Hematopoietic multipotent progenitor cell treated with erythropoietin and hydrocortisone succinate and interleukin-3 and kit ligand, for 8 days (in vitro differentiated cells): Measurements from ENCODE around the gene TERB1.
"Not testable (repeated sequence)": the region's sequence is repeated elsewhere in the genome, so short reads cannot be mapped to it uniquely, and the experiment has no call there.

Experiments used
- DNase-seq: peaks from one replicate; pipeline ENCODE4 v3.0.0-alpha.2; 2015

Gene TERB1

DNA sequence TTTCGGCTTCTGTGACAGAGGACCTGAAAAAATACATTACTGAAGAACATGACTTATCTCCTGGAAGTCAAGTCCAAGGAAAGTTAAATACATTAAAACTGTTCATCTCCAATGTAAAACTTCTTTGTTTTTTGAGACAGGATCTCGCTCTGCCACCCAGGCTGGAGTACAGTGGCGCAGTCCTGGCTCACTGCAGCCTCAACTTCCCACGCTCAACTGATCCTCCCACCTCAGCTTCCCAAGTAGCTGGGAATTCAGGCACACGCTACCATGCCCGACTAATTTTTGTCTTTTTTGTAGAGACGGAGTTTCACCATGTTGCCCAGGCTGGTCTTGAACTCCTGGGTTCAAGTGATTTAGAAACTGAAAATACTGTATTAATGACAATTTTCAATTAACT lies 9.7 kb upstream of the TERB1 start:
- no peak for DNase-seq

DNA sequence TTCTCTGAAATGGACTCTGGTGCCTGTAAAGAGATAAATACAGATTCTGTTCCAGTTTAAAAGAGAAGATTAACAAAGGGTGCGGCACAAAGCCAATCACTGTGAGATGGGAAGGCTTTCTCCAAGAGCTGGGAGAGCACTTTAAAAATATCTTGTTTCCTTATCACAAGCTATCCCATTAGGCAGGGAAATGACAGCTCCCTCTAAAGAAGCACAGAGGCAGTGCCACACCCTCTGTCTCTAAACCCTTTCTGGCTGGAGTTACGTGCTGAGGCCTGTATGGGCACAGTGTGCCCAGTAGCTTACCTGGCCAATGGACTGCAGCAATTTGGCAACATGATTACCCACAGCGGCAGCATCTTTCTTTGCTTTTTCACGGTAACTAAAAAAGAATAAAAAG lies 9.0 kb upstream of the TERB1 start:
- no peak for DNase-seq

DNA sequence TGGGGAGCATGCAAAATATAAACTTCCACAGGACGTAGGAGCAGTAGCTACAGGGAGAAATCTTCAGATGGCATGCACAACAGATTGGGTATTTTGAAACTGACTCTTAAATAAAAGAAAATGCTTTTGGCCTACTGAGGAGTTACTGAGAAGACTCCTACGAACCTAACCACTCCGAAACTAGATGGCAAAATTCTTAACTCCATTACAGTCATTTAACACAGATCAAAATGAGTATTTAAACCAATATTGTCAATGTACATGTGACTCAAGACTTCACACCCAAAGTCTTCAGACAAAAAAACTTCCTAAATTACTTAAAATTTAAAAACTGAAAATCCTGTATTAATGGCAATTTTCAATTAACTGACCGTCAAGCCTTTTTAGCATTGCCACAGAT lies 8.4 kb upstream of the TERB1 start:
- DNase-seq = no peak

DNA sequence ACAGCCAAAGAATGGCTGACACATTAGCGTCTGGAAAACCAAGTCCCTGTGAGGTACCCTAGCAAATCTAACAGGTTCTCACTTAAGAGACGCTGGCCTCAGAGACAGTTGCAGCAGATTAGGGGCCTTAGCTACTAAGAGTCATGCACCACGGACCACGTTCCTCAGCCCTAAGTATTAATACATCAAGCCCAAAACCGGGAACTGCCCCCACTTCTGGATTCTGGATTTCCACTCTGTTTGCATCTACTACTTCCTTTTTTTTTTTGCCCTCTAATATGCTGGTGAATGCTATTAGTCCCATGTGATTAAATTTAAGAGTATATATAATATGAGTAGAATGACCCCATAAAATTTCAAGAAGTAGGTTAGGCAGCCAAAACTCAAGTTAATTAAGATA lies 775 bp upstream of the TERB1 start:
- DNase-seq = no peak

DNA sequence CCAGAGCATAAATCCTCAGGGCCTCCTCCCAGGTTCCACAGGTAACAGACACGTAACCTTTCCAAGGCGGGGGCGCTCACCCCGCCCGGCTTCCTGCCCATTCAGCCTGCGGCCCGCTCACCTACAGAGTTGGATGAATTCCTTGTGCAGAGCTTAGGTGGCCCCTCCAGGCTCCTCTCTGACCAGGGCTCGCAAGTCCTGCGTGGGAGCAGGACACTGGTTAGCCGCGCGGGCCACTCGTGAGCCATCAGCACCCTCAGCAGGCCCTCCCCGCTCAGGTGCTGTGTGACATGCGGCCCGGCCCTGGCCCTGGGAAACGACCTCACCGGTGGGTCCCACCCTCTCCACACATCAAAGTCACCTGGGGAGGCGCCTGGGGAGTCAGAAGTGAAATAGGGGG lies 528 bp downstream of the TERB1 start:
- DNase-seq = no peak

DNA sequence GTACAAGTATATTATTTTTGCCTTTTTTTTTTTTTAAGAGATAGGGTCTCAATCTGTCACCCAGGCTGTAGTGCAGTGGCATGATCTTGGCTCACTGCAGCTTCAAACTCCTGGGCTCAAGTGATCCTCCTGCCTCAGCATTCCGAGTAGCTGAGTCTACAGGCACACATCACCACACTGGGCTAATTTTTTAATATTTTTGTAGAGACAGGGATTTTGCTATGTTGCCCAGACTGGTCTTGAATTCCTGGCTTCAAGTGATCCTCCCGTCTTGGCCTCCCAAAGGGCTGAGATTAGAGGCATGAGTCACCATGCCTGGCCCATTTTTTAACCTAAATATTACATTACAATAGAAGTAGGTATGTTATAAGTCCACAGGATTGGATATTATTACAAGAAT lies 3.2 kb downstream of the TERB1 start:
- no peak for DNase-seq

DNA sequence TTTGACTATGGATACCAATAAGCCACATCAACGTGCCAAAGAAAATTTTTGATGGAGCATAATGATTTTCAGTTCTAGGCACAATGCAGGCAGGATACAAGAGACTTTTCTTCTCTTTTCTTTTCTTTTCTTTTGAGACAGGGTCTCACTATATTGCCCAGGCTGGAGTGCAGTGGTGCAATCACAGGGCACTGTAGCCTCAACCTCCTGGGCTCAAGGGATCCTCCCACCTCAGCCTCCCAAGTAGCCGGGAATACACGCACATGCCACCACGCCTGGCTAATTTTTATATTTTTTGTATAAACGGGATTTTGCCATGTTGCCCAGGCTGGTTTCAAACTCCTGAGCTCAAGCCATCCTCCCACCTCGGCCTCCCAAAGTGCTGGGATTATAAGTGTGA lies 7.4 kb downstream of the TERB1 start:
- not testable (repeated sequence) for DNase-seq

DNA sequence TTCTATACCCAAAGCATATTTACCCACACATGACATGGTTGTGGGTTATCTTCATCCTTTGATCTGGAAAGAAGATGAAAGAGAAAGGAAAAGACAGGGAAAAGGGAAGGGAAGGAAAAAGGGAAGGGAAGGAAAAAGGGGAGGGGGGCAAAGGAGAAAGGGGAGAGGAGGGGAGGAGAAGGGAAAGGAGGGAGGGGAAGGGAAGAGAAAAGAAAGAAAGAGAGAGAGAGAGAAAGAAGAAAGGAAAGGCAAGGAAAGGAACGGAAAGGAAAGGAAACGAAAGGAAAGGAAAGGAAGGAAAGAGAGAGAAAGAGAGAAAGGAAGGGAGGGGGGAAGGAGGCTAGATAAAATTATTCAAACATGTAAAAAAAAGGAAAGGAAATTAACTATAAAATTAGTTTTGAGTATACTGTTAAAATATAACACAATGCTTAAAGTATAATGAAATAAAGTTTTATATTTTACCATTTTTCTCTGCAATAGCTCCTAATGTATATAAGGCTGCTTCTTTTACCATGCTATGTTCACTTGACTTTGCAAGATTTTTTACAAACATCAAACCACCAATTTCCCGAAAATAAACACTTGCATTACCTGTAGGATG lies 11.2 kb downstream of the TERB1 start:
- DNase-seq = no peak

DNA sequence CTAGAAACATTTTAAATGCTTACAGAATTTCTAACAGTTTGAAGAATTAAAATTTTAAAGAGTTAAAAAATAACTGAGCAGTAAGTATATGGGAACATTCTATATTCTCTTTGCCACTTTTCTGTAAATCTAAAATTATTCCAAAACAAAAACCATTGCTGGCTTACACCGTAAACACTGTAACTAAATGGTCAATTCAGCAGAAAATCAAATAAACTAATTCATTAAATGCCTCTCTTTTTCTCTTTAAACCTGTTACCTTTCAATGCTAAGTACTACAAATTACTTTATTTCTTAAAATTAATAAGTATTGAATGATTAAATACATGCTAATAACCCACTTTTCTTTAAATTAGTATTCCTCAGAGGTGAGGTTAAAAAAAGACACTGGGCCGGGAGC lies 14.0 kb downstream of the TERB1 start:
- DNase-seq = no peak

DNA sequence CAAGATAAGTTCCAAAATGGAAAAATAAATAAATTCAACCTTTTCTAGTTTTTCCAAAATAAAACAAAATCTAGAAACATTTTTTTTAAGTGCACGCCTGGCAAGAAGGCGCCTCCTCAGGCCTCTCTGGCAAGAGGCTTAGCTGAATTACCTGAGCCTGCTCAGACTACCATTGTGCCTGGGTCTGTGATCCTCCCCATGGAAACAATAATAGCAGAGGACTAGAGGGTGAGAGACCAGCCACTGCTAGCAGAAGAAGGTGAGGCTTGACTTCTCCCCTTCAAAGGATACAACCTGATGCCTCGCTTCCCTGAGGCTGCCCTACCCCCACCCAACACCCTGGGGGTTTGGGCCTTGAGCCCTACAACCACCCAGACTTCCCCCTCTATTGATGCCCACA lies 14.8 kb downstream of the TERB1 start:
- DNase-seq = no peak

DNA sequence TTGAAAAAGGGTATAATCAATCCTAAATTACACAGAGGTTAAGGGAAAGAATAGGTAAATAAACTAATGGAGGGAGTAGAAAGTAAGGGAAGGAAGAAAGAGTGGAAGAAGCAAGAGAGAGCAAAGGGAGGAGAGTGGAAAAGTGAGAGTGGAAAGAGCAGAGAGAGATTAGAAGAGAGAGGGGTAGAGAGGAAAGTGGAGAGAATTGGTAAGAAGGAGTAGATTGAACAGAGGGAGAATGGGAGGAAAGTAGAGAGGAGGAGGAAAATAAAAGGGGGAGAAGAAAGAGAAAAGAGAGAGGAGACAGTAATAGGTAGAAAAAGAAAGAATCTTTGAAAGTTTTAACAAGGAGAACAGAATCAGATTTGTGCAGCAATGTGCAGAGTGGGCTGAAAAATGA lies 24.9 kb downstream of the TERB1 start:
- DNase-seq = no peak

DNA sequence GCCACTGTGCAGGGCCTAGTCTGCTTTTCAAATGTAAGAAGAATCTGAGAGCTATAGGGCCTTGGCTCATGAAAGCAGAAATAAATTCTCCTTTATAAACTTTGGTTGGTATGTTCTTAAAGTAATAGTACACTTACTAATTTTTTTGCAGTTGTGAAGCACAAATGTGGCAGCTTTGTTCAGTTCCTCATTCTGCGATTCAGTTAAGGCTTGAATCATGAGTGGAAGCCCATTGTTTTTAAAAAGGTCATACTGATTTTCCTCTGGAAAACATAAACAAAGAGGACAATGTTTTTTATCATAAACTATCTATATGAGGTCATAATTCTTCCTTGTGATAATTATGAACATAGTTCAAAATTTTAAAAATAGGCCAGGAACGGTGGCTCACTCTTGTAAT lies 26.4 kb downstream of the TERB1 start:
- DNase-seq = no peak

DNA sequence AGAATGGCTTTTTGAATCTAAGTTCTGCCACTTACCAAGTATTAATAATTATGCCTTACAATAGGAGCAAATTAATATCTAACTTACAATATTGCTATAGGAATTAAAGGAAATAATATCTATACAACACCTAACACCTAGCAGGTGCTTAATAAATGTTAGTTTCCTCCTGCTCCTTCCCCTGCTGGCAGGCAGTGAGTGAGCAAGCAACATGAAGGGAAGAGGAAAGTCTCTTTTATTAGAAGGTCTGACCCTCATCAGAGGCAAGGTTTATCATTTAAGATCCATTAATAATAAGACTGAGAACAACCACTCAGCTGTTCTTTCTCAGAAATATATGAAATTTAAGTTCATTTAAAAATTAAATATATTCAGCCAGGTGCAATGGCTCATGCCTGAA lies 43.3 kb downstream of the TERB1 start:
- no peak for DNase-seq

DNA sequence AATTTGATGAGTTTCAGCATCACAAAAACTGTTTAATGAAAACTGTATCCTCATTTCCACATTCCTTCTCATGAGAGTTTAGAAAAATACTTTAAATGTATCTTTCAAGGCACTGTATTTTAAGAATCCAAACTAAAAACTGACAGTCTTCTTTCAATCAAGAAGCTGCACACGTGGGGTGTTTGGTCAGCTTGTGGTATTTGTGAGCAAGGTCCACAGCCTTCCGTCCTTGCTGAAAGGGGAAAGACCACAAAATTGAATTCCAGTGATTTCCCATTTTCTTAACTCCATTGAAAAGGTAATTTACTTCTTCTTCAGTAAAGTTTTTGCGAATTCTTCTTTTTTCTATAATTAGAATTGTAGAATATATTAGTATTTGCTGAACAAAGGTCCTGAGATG lies 46.6 kb downstream of the TERB1 start:
- no peak for DNase-seq

DNA sequence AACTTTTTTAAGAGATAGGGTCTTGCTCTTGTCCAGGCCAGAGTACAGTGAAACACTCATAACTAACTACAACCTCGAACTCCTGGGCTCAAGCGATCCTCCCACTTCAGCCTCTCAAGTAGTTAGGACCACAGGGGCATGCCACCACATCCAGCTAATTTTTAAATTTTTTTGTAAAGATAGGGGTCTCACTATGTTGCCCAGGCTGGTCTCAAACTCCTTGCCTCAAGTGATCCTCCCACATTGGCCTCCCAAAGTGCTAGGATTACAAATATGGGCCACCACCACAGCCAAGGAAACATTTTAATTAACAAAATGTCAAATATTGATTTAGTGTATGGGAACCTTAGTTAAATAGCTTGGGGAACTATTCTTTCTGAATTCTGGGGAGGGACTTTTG lies 47.2 kb downstream of the TERB1 start:
- DNase-seq = no peak

DNA sequence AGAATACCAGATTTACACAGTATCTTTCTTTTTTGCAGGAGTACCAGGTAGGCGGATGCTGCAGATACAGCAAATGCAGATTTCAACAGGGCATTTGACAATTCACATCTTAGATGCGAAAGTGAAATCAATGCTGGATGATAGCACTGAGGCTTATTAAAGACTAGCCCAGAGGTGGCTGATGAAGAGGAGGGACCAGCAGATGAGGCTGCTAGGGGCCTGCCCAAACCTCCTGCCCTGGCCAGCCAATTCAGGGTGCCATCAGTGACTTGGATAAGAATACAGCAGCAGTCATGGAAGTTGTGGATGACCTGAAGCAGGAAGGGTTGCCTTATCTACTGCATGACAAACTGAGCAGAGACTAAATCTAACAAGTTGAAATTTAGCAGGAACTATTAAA lies 48.4 kb downstream of the TERB1 start:
- DNase-seq = no peak

DNA sequence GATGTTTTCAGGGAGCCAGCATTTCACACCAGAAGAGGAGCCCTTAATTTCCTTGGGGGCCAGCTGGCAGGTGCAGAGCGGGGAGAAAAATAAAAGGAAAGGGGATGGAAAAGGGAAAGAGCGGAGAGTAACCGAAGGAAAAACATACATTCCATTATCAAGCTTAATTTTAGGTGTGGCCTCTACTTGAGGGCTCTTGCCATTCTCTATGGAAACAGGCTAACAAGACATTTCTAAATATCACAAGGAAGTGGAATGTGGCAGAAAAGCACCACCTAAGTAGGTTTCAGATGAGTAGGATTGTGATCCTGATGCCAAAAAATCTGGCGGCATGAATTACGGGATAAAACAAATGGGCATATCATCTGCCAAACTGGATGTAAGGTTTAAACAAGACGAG lies 49.0 kb downstream of the TERB1 start:
- DNase-seq = no peak

DNA sequence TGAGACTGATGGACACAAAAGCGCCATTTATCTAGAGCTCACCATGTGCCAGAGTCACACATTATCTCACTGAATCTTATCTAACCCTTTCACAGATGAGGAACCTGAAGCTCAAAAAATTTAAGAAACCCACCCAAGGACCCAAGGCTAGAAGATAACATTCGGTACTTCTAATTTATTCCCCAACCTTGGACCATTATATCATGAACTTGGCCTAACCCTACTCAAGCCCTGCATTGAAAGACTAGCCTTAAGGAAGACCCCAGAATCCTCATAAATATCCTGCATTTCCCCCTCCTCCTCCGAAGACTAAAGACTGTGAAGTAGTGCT lies 49.4 kb downstream of the TERB1 start:
- no peak for DNase-seq

DNA sequence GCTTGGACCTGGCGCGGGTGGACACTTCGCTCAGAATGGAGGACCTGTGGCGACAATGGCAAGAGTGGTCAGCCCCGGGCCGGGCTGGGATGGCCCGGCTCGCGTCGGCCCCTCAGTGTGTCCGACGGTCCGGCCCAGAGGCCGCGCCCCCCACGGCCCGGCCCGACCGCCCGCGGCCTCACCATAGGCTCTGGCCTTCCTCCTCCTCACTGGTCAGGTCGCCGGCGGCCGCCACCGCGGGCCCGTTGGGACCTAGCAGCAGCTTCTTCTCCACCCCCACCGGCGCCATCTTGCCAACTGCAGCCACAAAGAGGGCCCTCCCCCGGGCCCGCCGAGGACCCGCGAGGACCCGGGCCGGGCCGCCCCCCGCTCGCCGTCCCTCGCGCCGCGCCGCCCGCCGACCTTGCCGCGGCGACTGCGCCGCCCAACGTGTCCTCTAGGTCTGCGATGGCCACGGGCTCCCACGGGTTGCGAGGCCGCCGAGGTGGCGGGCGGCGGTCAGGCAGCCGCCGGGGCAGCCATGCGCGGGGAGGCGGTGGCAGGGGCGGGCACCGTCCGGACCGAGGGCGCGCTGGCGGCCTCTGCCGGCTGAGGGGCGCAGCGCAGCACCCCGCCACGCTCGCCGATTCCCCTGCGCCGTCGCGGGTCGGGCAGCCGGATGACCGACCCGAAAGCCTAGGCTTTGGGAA lies 49.9 kb downstream of the TERB1 start, which contains the start of gene DYNC1LI2:
TSS of gene DYNC1LI2 (minus strand) at position 307 of the 689 bp plus-strand sequence. CDS start at position 289, 18 bp downstream.
- peak; percentile 78 for DNase-seq

DNA sequence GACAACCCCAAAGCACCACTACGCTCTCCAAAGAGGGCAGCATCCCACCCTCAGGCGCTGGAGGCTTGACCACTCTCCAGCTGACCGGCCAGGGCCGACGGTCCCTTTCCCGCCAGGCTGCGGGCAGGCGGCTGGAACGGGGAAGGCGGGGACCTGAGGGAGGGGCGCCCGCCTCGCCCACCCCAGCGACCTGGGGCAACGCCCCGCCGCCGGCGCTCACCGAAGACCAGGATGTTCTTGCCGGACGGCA lies 50.4 kb downstream of the TERB1 start:
- DNase-seq = no peak

DNA sequence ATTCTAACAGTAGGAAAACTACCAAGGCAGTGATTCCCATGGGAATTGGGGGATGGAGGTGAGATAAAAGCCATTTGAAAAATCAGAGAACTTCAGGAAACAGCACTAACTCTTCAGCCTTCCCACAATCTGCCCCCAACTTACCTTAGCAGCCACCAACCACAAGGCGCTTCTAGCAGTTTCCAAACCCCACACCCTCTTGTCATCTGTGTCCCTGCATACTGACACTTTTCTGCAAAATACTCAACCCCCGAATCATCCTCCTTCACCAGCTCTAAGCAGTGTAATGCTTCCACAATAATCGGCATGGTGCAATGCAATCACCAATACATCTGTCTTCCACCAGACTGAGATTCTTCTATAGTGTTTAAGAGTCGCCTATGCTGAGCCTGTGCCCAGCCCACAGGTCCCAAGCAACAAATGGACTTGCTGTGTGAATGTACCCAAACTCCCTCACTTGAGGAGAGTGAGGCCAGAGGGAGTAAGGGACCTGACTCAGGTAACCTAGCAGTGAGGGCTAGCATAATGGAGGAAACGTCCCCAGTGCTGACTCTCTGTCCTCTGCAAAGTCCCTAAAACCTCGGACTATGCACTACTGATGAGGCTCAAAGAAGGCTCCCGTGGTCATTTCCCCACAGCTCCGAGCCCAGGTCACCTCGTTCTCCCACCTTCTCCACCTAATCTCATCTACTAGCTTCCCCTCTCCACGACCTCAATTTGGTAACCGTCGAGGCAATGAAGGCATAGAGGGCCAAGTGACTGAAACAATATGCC lies 50.9 kb downstream of the TERB1 start:
- DNase-seq = no peak

DNA sequence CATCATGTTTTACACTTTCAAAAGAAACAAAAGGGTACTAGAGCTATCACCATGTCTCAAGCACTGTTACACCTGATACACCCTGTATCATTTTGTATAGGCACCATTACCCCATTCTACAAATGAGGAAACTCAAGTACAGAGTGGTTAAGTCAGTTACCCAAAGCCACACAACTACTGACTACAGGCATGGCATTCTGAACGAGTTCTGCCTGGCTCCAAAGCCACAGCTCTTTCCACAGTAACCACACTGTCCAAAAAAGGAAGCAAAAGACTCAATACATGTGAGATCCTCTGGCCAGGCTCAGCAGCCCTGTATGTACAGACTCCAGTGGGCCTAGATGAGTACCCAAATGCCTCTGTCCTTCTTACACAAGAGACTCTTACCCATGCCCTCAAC lies 54.7 kb downstream of the TERB1 start:
- DNase-seq = peak; percentile 42

DNA sequence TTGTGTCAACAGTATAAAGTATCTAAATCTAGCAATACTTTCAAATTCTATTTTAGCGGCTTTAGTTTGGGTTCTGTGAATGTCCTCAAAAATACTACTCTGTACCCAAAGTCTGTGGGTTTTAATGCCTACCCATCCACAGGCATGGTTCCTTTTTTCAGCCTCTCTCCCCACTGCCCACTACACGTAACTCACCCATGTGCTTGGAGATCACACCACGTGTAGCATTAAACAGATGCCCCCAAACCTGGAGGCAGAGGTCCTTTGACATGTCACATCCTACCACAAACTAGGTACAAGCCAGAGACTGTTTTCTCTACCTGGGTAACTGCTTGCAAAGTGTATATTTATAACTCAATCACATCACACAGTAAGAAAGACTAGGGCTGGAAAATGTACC lies 55.3 kb downstream of the TERB1 start:
- no peak for DNase-seq

DNA sequence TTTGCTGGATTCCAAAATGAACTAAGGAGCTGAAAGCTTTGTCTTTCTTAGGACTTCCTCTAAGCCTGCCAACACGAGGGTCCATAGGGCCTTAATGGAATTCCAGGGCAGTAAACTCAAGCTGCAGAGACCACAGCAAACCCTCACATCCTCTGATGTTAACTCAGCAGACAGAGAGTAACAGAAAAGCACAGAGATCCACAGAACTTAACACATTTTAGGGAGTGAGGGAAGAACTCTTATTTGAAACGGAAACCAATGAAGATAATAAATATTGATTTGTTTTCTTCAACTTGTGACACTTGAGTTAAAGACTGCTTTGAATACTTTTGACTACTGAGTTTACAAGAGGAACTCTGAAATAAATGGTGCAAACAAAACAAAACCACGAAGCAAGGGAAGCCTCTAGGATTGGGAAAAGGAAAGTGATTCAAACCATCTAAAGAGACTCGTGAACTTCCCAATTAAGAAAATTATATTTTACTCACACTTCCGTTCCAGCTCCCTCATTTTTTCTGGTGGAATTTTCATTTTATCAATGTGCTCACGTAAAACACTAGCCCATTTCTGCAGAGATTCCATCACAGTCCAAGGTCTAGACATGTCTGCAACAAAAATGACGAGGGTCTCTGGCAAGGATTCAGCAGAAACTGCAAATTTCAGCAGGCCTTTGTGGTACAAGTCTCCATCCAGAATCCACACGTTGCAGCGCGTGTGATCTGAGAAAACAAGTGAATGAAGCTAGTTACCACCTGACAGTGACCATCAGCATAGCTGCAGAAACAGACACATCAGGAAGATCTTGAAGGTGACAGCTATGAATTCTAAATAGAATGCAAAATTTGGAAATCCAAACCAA lies 59.2 kb downstream of the TERB1 start:
- no peak for DNase-seq
